ENCODE results near the gene GNG8.

GRCh38 chr19:46646402-46646801, 10.4 kb upstream of the GNG8 start:
- TF ChIP-seq CTCF (IDR thresholded peaks at IDR 0.05) (no peak), POLR2AphosphoS5 (IDR thresholded peaks at IDR 0.05; ENCODE audit: low read depth, low read length) (no peak), SIN3A (IDR thresholded peaks at IDR 0.05; ENCODE audit: borderline replicate concordance, insufficient read depth, low read depth, low read length) (no peak)
